Activated naive CD8-positive, alpha-beta T cell treated with anti-CD3 and anti-CD28 coated beads, Interleukin-2, amount 10 ng/mL, durations not matched to agents 7 days and 5 days (primary cell): ENCODE results near the gene ATAT1. TPM values are rescaled to one million over a fixed set of nuclear protein-coding genes. Genes with fewer than 3 reads are reported as not detected.

ENCODE experiments used
- ATAC-seq: fragments of 150-1000 bp; cut with Tn5 transposase; one replicate; pipeline ENCODE4 v1.10.0; 2021; ENCODE audit warnings: low read depth, moderate library complexity
- POLR2A ChIA-PET: fragments of 350-600 bp; sonication (Branson Sonifier 250); formaldehyde crosslinking; loops from one replicate; lab custom pipeline; 2021; ENCODE audit warnings: antibody characterized with exemption; lab: Charles Lee
- DNase-seq: peaks from one replicate; pipeline ENCODE4 v3.0.0; 2021
- H3K27ac Mint-ChIP-seq: one replicate; pipeline ENCODE4 v1.8.0; 2022; ENCODE audit warnings: mild to moderate bottlenecking, mixed read lengths
- H3K27me3 Mint-ChIP-seq: one replicate; pipeline ENCODE4 v1.8.0; 2022; ENCODE audit warnings: mild to moderate bottlenecking, moderate library complexity, mixed read lengths
- H3K36me3 Mint-ChIP-seq: one replicate; pipeline ENCODE4 v1.8.0; 2021; ENCODE audit warnings: mild to moderate bottlenecking, mixed read lengths
- H3K4me1 Mint-ChIP-seq: one replicate; pipeline ENCODE4 v1.8.0; 2021; ENCODE audit warnings: mixed read lengths
- H3K4me3 Mint-ChIP-seq: one replicate; pipeline ENCODE4 v1.8.0; 2022; ENCODE audit warnings: mild to moderate bottlenecking, moderate library complexity, mixed read lengths
- H3K9me3 Mint-ChIP-seq: one replicate; pipeline ENCODE4 v1.8.0; 2021; ENCODE audit warnings: mixed read lengths
- total RNA-seq, 2 experiments: library from RNA; stranded (reverse); gene quantifications; one replicate each; pipeline ENCODE4 v1.2.3, GENCODE V29; 2021

ATAT1 gene
- total RNA-seq, 2 experiments from 2014 or later = 11.2 to 13.5 TPM

GRCh38 chr6:30601436-30601814 lies 25.2 kb upstream of the ATAT1 start:
- Mint-ChIP-seq H3K4me3 (no peak overlapping the region), H3K27ac (peak overlapping the region; percentile 58), H3K36me3 (peaks cover 34% of the 10 kb centered on the region), H3K27me3 (no peaks in the 10 kb centered on the region), H3K9me3 (no peaks in the 10 kb centered on the region), H3K4me1 (peaks cover 24% of the 10 kb centered on the region)
- no peak for ATAC-seq
- no peak for DNase-seq
- POLR2A ChIA-PET = interaction anchor here (1.4 to 7.2 kb wide), 4 partner anchors 9 to 69 kb away, joined by 3 to 69 read pairs (median 4); no protein-coding TSS in a partner anchor

- no peak for DNase-seq
- no peak for ATAC-seq
- Mint-ChIP-seq H3K27me3 (no peaks in the 10 kb centered on the region), H3K9me3 (no peaks in the 10 kb centered on the region), H3K27ac (peak overlapping the region; percentile 58), H3K4me3 (no peak overlapping the region), H3K4me1 (peaks cover 24% of the 10 kb centered on the region), H3K36me3 (peaks cover 38% of the 10 kb centered on the region)
- POLR2A ChIA-PET = interaction anchor here (1.4 to 7.2 kb wide), 2 partner anchors 12 to 69 kb away, joined by 3 to 69 read pairs; no protein-coding TSS in a partner anchor
Measured at GRCh38 chr6:30601815-30602641, 24.6 kb upstream of the ATAT1 start.

GRCh38 chr6:30603961-30604360 lies 22.7 kb upstream of the ATAT1 start:
- ATAC-seq (no peak), DNase-seq (no peak)
- peaks cover 24% of the 10 kb centered on the region for H3K4me1 Mint-ChIP-seq
- H3K9me3 Mint-ChIP-seq = no peaks in the 10 kb centered on the region
- POLR2A ChIA-PET = interaction anchor here (1.1 kb wide), 1 partner anchor 33 kb away, joined by 3 read pairs; the partner anchor contains the start of gene ABCF1
- no peak overlapping the region for H3K4me3 Mint-ChIP-seq
- H3K27ac Mint-ChIP-seq = no peak overlapping the region
- H3K36me3 Mint-ChIP-seq = peaks cover 48% of the 10 kb centered on the region
- no peaks in the 10 kb centered on the region for H3K27me3 Mint-ChIP-seq

- Mint-ChIP-seq H3K4me1 (peaks cover 54% of the 10 kb centered on the region), H3K36me3 (peaks cover 58% of the 10 kb centered on the region), H3K9me3 (no peaks in the 10 kb centered on the region), H3K27ac (peak overlapping the region; percentile 49), H3K4me3 (no peak overlapping the region), H3K27me3 (no peaks in the 10 kb centered on the region)
- no peak for DNase-seq
- POLR2A ChIA-PET = interaction anchor here (0.6 to 1.6 kb wide), 3 partner anchors 10 to 39 kb away, joined by 3 to 11 read pairs (median 4); partner anchors contain the start of gene ABCF1
- ATAC-seq = no peak
Measured at GRCh38 chr6:30610065-30610464, 16.6 kb upstream of the ATAT1 start.

GRCh38 chr6:30611150-30611855 lies 15.4 kb upstream of the ATAT1 start:
- Mint-ChIP-seq H3K36me3 (peaks cover 62% of the 10 kb centered on the region), H3K27me3 (no peaks in the 10 kb centered on the region), H3K4me1 (peaks cover 53% of the 10 kb centered on the region), H3K27ac (peak overlapping the region; percentile 40), H3K4me3 (no peak overlapping the region), H3K9me3 (no peaks in the 10 kb centered on the region)
- ATAC-seq (no peak), DNase-seq (no peak)
- POLR2A ChIA-PET = interaction anchor here (1.2 to 4.8 kb wide), 3 partner anchors 12 to 41 kb away, joined by 4 to 69 read pairs (median 11); partner anchors contain the start of gene ABCF1

- no peak overlapping the region for H3K27ac Mint-ChIP-seq
- peaks cover 51% of the 10 kb centered on the region for H3K4me1 Mint-ChIP-seq
- H3K4me3 Mint-ChIP-seq = no peak overlapping the region
- ATAC-seq (no peak), DNase-seq (no peak)
- POLR2A ChIA-PET = interaction anchor here (2.5 to 4.8 kb wide), 2 partner anchors 12 to 119 kb away, joined by 11 to 69 read pairs; no protein-coding TSS in a partner anchor
- peaks cover 62% of the 10 kb centered on the region for H3K36me3 Mint-ChIP-seq
- no peaks in the 10 kb centered on the region for H3K27me3 Mint-ChIP-seq
- no peaks in the 10 kb centered on the region for H3K9me3 Mint-ChIP-seq
Measured at GRCh38 chr6:30611856-30612194, 14.8 kb upstream of the ATAT1 start.

GRCh38 chr6:30612213-30612612 lies 14.5 kb upstream of the ATAT1 start:
- H3K27ac Mint-ChIP-seq = no peak overlapping the region
- peaks cover 53% of the 10 kb centered on the region for H3K4me1 Mint-ChIP-seq
- no peaks in the 10 kb centered on the region for H3K9me3 Mint-ChIP-seq
- H3K36me3 Mint-ChIP-seq = peaks cover 66% of the 10 kb centered on the region
- POLR2A ChIA-PET = interaction anchor here (0.6 to 4.8 kb wide), 7 partner anchors 11 to 1061 kb away, joined by 3 to 69 read pairs (median 5); partner anchors contain the start of genes ABCF1 and TUBB
- H3K27me3 Mint-ChIP-seq = no peaks in the 10 kb centered on the region
- DNase-seq (no peak), ATAC-seq (no peak)
- peak overlapping the region; percentile 15 for H3K4me3 Mint-ChIP-seq

GRCh38 chr6:30612687-30613248 lies 13.9 kb upstream of the ATAT1 start:
- Mint-ChIP-seq H3K27me3 (no peaks in the 10 kb centered on the region), H3K4me1 (peaks cover 49% of the 10 kb centered on the region), H3K4me3 (no peak overlapping the region), H3K36me3 (peaks cover 62% of the 10 kb centered on the region), H3K9me3 (no peaks in the 10 kb centered on the region), H3K27ac (peak overlapping the region; percentile 43)
- POLR2A ChIA-PET = interaction anchor here (0.6 to 4.8 kb wide), 15 partner anchors 11 to 1061 kb away, joined by 3 to 69 read pairs (median 3); partner anchors contain the start of genes ABCF1, DHX16, PRR3 and TRIM26
- ATAC-seq = no peak
- DNase-seq = no peak

- Mint-ChIP-seq H3K4me1 (peaks cover 49% of the 10 kb centered on the region), H3K4me3 (peak overlapping the region; percentile 95), H3K27me3 (no peaks in the 10 kb centered on the region), H3K27ac (peak overlapping the region; percentile 71), H3K9me3 (no peaks in the 10 kb centered on the region), H3K36me3 (peaks cover 60% of the 10 kb centered on the region)
- POLR2A ChIA-PET = interaction anchor here (0.6 to 4.8 kb wide), 17 partner anchors 14 to 400 kb away, joined by 3 to 69 read pairs (median 3); partner anchors contain the start of genes ABCF1, DHX16, PRR3 and TRIM26
- DNase-seq (no peak), ATAC-seq (no peak)
Measured at GRCh38 chr6:30613251-30614043, 13.2 kb upstream of the ATAT1 start.

GRCh38 chr6:30614044-30614842 lies 12.4 kb upstream of the ATAT1 start:
- ATAC-seq (no peak), DNase-seq (no peak)
- peaks cover 55% of the 10 kb centered on the region for H3K36me3 Mint-ChIP-seq
- peaks cover 50% of the 10 kb centered on the region for H3K4me1 Mint-ChIP-seq
- POLR2A ChIA-PET = interaction anchor here (0.6 to 4.8 kb wide), 44 partner anchors 9 to 968 kb away, joined by 3 to 75 read pairs (median 4); partner anchors contain the start of genes ABCF1, ATAT1, DHX16 and FLOT1
- no peaks in the 10 kb centered on the region for H3K9me3 Mint-ChIP-seq
- H3K27me3 Mint-ChIP-seq = no peaks in the 10 kb centered on the region
- H3K4me3 Mint-ChIP-seq = peak overlapping the region; percentile 95
- peak overlapping the region; percentile 98 for H3K27ac Mint-ChIP-seq

- DNase-seq = peak; percentile 55
- H3K36me3 Mint-ChIP-seq = peaks cover 56% of the 10 kb centered on the region
- H3K27me3 Mint-ChIP-seq = no peaks in the 10 kb centered on the region
- H3K27ac Mint-ChIP-seq = peak overlapping the region; percentile 98
- peaks cover 48% of the 10 kb centered on the region for H3K4me1 Mint-ChIP-seq
- H3K9me3 Mint-ChIP-seq = no peaks in the 10 kb centered on the region
- peak overlapping the region; percentile 95 for H3K4me3 Mint-ChIP-seq
- peak; percentile 50 for ATAC-seq
- POLR2A ChIA-PET = interaction anchor here (0.6 to 4.8 kb wide), 35 partner anchors 10 to 968 kb away, joined by 3 to 75 read pairs (median 4); partner anchors contain the start of genes ABCF1, ATAT1, DHX16 and FLOT1
Measured at GRCh38 chr6:30614843-30615218, 11.8 kb upstream of the ATAT1 start.
